Breast epithelium (tissue), 3 donors: ENCODE data around the gene FHAD1.

Experiments used
- CTCF ChIP-seq, 3 donors: fragments of 450-650 bp; IDR thresholded peaks; one replicate each; pipeline ENCODE4 v1.5.1; 2016 to 2017; ENCODE audit warnings: antibody characterized with exemption in 3 of 3, mild to moderate bottlenecking in 3 of 3, moderate library complexity in 3 of 3
- POLR2AphosphoS5 ChIP-seq, 3 donors: sonication (generic); formaldehyde crosslinking; IDR thresholded peaks; one replicate each; pipeline ENCODE4 v1.6.1; 2017; ENCODE audit warnings: antibody characterized with exemption in 3 of 3

GRCh38 chr1:15354580-15354965, 107.5 kb downstream of the FHAD1 start:
- TF ChIP-seq POLR2AphosphoS5 (IDR thresholded peaks at IDR 0.05) (no peak), CTCF (IDR thresholded peaks at IDR 0.05) (no peak)
